ENCODE results near the gene RHOBTB3.

GRCh38 chr5:95760273-95761191 lies 29.4 kb downstream of the RHOBTB3 start:
- TF ChIP-seq CTCF (IDR thresholded peaks at IDR 0.05; ENCODE audit: extremely low read depth in 1 of 2, insufficient read depth in 1 of 2, low read depth in 1 of 2, low read length in 2 of 2): no peak
- TF ChIP-seq JUN (IDR thresholded peaks at IDR 0.05; ENCODE audit: borderline replicate concordance, insufficient read depth, insufficient read length, low read depth): peak; percentile 68
- TF ChIP-seq EZH2 (IDR thresholded peaks at IDR 0.05; ENCODE audit: borderline replicate concordance, low read depth, low read length, severe bottlenecking): no peak
- no peak for TF ChIP-seq POLR2A (IDR thresholded peaks at IDR 0.05; ENCODE audit: low read depth, low read length)

Data from endothelial cell of umbilical vein (primary cell).